HG03064 (cell line): Measurements from ENCODE around the gene FHOD3.

Experiments used
- ATAC-seq: cut with Tn5 transposase; IDR thresholded peaks from one replicate; pipeline ENCODE4 v1.9.1; 2021; ENCODE audit warnings: low read depth; ENCODE audit not compliant: unreplicated experiment

The FHOD3 gene

DNA sequence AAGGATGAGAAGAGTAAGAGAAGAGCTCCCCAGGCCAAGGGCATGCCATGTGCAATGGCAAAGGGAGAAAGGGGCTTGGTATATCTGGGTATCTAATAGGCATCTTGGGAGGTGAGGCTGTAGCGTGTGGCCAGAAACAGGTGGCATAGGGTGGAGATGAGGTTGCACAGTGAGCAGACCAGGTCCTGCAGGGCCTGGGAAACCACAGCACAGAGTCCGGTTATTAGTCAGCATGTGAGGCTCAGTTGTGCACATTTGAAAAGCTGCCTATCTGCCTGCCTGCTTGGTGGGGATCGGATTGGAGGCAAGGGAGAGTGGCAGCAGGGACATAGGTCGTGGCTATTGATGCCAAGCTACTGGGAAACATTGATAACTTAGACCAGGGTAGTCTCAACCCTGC is 340.7 kb downstream of the FHOD3 start:
- ATAC-seq, result peak; percentile 90

- no peak for ATAC-seq
Measured at GRCh38 chr18:36640021-36640952, 342.8 kb downstream of the FHOD3 start.

- no peak for ATAC-seq
Measured at GRCh38 chr18:36643061-36643460, 345.5 kb downstream of the FHOD3 start.

DNA sequence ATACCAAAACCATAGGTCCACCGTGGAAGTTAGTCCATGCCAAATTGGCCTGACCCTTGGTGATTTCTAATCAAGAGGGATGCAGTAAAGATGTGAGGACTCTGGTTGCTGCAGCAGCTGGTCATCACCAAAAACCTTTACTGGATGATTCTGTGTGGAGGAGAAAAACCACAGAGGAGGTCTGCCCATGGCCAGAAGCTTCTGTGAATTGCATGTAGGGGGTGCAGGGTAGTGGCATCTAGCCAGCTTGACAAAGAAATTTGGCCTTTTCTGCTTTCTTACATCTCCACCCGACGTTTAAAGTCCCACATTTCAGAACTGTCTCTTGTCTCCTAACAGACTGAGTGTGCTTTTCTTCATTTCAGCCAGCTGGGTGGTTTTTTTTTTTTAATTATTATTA is 351.3 kb downstream of the FHOD3 start:
- no peak for ATAC-seq

GRCh38 chr18:36649205-36649604 is 351.7 kb downstream of the FHOD3 start:
- no peak for ATAC-seq

GRCh38 chr18:36650266-36650665 is 352.8 kb downstream of the FHOD3 start:
- ATAC-seq, result no peak

GRCh38 chr18:36650906-36651305 is 353.4 kb downstream of the FHOD3 start:
- ATAC-seq, result no peak

GRCh38 chr18:36652503-36652902 is 355.0 kb downstream of the FHOD3 start:
- no peak for ATAC-seq

GRCh38 chr18:36653141-36653869 is 355.8 kb downstream of the FHOD3 start:
- no peak for ATAC-seq

GRCh38 chr18:36653870-36654269 is 356.4 kb downstream of the FHOD3 start:
- ATAC-seq, result no peak

GRCh38 chr18:36655074-36655473 is 357.6 kb downstream of the FHOD3 start:
- no peak for ATAC-seq

- no peak for ATAC-seq
Measured at GRCh38 chr18:36655930-36656329, 358.4 kb downstream of the FHOD3 start.

DNA sequence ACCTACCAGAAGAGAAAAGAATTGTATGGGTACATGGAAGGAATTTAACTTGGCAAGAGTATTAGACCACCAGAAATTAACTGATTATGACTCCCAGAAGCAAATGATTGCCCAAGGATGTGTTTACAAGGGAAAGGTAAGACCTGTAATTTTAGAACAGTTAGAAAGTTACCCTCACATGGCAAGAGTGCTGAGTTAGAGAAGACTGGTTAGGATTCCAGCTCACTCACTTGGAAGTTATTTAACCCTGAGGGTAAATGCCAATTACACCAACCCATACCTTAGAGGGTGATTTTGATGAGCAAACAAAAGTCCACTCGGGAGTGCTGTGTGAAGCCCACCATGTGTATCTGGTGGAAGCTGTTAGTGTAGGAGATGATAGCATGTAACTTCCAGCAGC is 361.1 kb downstream of the FHOD3 start:
- ATAC-seq, result no peak

DNA sequence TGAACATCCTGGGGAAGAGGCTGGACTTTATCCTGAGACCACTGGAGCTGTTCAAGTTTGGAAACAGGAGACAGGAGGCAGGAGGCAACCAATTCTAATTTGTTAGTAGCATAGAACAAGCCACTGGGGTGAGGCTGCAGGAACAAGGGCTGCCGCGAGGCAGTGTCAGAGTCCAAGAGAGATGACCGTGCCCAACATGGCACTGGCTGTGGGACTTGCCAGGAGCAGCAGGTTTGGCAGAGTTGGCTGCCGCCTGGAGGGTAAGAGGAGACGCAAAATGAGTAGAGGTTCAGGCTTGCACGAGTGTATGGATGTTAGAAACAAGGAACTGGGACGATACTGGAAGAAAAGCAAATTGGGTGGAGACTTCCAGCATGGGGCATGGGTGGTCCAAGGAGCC is 362.8 kb downstream of the FHOD3 start:
- ATAC-seq, result no peak

DNA sequence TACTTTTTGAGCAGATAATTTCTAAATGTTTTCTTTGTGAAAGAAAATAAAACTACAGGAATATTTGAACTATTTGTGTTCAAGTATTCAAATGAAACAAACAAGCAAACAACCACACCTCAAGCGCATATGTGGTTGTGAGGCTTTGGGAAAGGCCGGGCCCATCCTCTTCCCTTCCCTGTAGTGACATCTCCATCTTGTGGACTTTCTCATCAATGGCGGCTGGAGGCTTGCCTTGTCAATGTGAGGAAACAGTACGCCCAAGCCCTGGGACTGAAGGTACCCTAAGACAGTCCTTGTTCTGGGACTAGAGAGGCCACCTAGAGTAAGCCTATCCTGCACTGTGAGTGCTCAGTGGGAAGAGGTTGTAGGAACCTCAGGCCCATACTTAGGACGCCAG is 364.5 kb downstream of the FHOD3 start:
- no peak for ATAC-seq

GRCh38 chr18:36663312-36663711 is 365.8 kb downstream of the FHOD3 start:
- ATAC-seq, result no peak

DNA sequence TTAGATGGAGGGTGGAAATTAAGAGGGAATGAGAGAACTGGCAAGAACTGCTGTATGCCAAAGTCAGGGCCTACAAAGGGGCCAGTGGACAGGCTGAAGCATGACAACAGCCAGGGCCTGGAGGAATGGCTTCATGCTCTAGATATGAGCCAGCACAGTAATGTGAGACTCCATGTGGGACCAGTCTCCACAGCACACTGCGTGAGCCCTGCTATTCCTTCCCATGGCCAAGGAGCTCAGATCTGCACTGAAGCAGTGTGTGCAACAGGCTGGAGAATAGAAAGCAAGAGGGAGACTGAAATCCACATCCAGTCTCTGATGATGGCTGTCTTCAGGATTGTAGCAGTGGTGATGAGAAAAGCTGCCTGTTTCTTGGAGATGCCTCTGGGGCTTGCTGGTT is 368.4 kb downstream of the FHOD3 start:
- ATAC-seq, result no peak

DNA sequence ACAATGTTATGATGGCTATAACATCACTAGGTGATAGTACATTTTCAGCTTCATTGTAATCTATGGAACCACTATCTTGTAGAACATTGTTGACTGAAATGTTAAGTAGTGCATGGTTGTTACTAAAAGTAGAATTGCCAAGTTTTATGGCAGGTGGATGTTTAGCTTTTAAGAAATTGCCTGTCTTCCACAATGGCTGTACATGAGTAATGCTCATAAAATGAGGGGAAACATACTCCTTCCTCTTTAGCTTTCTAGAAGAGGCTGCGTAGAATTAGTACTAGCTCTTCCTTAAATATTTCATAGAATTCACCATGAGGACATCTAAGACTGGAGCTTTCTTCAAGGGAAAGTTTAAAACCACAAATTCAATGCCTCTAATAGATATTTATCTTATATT is 370.3 kb downstream of the FHOD3 start:
- ATAC-seq, result no peak

GRCh38 chr18:36668349-36668748 is 370.8 kb downstream of the FHOD3 start:
- no peak for ATAC-seq

- no peak for ATAC-seq
Measured at GRCh38 chr18:36672437-36673344, 375.2 kb downstream of the FHOD3 start.

- ATAC-seq, result no peak
Measured at GRCh38 chr18:36673452-36673851, 375.9 kb downstream of the FHOD3 start.
